T47D (cell line): Measurements from ENCODE around the gene LRBA.
"Not testable (repeated sequence)": the region's sequence is repeated elsewhere in the genome, so short reads cannot be mapped to it uniquely, and the experiment has no call there.

Experiments
- DNase-seq, 2 experiments: peaks; one replicate each; pipeline versions ENCODE4 v3.0.0 to v3.0.0-alpha.2; 2011 to 2012; ENCODE audit warnings: low read depth in 1 of 2, low spot score in 1 of 2
- JUND ChIP-seq: IDR thresholded peaks from 2 replicates; pipeline ENCODE4 v1.6.1; 2012; ENCODE audit warnings: low read depth
- in situ Hi-C: cut with HindIII; loops from 2 replicates; pipeline ENCODE4 v1.10.0; 2016; ENCODE audit warnings: low sequenced_read_pairs, low pct_unique_long_range_greater_than_20kb

The LRBA gene

DNA sequence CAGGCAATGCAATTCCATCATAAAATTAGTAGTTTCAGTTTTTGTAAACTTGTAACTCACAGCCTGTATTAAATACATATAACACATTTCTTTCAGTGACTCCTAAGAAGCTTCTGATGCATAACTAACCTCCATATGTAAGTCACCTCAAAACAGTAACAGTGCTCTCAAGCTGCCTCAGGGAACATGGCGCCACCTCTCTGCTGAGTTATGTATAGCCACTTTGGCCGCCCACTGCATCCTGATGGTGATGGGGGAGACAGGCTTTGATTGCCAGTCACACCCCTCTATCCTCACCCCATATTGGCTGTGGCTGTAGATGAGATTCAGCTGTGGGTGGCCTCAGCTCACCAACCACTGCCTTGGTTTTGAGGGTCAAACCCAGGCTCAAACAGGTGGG, 54.3 kb downstream of the LRBA start:
- no peak for TF ChIP-seq JUND
- peak in 1 of 2 experiments; percentile 50 for DNase-seq
- in situ Hi-C loops = no loop called here

DNA sequence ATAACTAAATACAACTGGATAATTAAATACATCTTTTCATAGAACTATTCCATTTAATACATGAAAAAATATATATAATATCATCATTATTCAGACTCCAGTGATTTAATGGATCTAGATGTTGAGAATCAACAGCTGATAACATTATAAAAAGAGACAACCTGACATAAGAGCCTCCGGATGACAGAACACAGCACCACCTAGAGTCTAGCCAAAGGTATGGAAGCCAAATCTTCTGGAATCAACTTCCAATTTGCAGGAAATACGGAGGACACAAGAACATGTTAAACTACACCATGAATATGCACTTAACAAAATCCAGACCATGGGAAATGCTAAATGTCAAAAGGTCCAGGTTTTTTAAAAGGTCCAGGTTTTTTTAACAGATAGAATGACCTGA, 55.0 kb downstream of the LRBA start:
- peak in 1 of 2 experiments; percentile 49 for DNase-seq
- no peak for TF ChIP-seq JUND
- in situ Hi-C loops = no loop called here

DNA sequence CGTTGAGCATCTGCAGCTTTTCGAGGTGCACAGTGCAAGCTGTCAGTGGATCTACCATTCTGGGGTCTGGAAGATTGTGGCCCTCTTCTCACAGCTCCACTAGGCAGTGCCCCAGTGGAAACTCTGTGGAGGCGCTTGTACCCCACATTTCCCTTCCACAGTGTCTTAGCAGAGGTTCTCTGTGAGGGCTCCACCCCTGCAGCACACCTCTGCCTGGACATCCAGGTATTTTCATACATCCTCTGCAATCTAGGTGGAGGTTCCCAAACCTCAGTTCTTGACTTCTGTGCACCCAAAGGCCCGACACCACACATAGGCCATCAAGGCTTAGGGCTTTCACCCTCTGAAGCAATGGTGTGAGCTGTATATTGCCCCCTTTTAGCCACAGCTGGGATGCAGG, 57.1 kb downstream of the LRBA start:
- in situ Hi-C loops, DNase-seq: not testable (repeated sequence)

DNA sequence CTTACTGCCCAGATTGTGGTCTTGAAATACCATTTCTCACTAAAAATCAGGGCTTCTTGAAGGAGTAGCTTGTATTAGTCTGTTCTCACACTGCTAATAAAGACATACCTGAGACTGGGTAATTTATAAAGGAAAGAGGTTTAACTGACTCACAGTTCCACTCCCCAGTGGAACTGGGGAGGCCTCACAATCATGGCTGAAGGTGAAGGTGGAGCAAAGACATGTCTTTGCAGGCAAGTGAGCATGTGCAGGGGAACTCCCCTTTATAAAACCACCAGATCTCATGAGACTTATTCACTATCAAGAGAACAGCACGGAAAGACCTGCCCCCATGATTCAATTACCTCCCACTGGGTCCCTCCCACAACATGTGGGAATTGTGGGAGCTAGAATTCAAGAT, 58.0 kb downstream of the LRBA start:
- in situ Hi-C loops, DNase-seq: not testable (repeated sequence)

DNA sequence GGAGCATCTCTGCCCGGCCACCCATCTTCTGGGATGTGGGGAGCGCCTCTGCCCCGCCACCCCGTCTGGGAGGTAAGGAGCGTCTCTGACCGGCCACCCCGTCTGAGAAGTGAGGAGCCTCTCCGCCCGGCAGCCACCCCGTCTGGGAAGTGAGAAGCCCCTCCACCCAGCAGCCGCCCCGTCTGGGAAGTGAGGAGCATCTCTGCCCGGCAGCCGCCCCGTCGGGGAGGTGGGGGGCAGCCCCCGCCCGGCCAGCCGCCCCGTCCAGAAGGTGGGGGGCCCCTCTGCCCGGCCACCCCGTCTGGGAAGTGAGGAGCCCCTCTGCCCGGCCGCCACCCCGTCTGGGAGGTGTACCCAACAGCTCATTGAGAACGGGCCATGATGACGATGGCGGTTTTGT, 61.2 kb downstream of the LRBA start:
- DNase-seq, in situ Hi-C loops: not testable (repeated sequence)

GRCh38 chr4:150952167-150952845, 62.8 kb downstream of the LRBA start:
- TF ChIP-seq JUND = no peak
- DNase-seq = no peak
- in situ Hi-C loops = no loop called here

- in situ Hi-C loops = no loop called here
- DNase-seq = no peak
- no peak for TF ChIP-seq JUND
Measured at GRCh38 chr4:150950657-150951288, 64.3 kb downstream of the LRBA start.

DNA sequence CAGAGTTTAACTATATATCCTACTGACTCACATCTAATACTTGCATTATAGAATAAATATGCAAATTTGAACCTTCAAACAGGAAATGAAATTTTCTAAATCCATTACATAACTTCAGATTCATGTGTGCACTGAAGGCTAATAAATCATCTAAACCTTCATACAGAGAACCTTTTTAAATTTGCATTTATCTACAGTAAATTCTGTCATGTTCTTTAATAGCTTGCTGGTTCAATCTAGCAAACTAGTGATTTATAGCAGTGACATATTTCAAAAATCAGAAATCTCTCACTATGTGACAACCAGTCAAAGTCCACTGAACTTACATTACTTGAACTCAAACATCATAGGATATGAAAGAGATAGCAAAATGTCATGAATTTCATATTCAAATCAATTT, 65.1 kb downstream of the LRBA start:
- DNase-seq = no peak
- no peak for TF ChIP-seq JUND
- in situ Hi-C loops = no loop called here

GRCh38 chr4:150949342-150949741, 65.7 kb downstream of the LRBA start:
- TF ChIP-seq JUND = no peak
- DNase-seq = no peak
- in situ Hi-C loops = no loop called here

GRCh38 chr4:150948710-150949109, 66.4 kb downstream of the LRBA start:
- in situ Hi-C loops = no loop called here
- DNase-seq = no peak
- TF ChIP-seq JUND = no peak

- no peak for DNase-seq
- in situ Hi-C loops = no loop called here
Measured at GRCh38 chr4:150948074-150948473, 67.0 kb downstream of the LRBA start.

GRCh38 chr4:150944660-150945059, 70.4 kb downstream of the LRBA start:
- TF ChIP-seq JUND = no peak
- in situ Hi-C loops = no loop called here
- DNase-seq = no peak

More at GRCh38 chr4:150948074-150948473, 67.0 kb downstream of the LRBA start:
- no peak for TF ChIP-seq JUND

DNA sequence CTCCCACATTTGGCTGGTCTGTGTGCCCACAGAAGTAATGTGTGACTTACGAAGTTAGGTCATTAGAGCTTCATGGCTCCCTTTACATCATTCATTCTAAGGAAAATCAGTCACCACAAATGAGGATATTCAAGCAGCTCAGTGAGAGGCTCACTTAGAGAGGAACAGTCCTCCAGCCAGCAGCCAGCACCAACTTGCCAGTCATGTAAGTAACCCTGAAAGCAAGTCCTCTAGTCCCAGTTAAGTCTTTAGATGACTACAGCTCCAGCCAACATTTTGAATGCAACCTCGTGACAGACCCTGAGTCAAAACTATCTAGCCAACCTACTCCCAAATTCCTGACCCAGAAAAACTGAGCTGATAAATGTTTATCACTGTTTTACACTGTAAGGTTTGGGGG, 71.3 kb downstream of the LRBA start:
- in situ Hi-C loops = no loop called here
- DNase-seq = no peak
- no peak for TF ChIP-seq JUND

- in situ Hi-C loops = no loop called here
- TF ChIP-seq JUND = no peak
- DNase-seq = no peak
Measured at GRCh38 chr4:150943126-150943525, 72.0 kb downstream of the LRBA start.
